Fibroblast of skin of left quadriceps (primary cell): ENCODE data around the gene TBC1D5.
"Not testable (repeated sequence)": the region's sequence is repeated elsewhere in the genome, so short reads cannot be mapped to it uniquely, and the experiment has no call there.

Experiments used
- DNase-seq, 2 experiments: peaks; one replicate each; pipeline ENCODE4 v3.0.0-alpha.2; 2013; ENCODE audit warnings: low read depth in 2 of 2

The TBC1D5 gene

GRCh38 chr3:17709236-17709810 is 33.1 kb downstream of the TBC1D5 start:
- DNase-seq = no peak

DNA sequence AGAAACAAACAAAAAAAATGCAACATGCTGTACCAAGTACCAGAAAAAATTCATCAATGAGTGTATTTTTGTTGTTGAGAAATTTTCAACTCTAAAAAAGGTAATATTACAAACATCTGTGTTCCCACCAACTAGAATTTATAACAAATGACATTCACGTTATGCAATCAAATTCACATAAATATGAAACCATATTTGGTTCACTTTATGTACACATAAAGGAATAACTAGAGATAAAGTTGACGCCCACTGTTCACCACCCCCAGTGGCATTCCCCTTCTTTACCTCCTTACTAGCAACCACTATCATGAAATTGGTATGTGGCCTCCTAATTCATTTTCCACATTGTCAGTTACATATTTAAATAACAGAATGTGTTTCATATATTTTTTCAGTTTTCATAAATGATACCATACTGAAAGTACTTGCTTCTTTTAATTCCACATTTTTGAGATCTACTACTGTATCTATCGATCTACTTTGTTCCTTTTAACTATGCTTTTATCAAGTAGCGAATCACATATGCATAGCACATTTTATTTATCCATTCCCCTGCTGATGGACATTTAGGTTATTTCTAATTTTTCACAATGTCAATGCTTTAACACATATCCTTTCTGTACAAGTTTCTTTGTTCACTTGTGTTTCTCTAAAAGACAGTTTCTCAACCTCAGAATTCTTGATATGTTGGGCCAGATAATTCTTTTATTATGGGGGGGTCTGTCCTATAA is 34.5 kb downstream of the TBC1D5 start:
- DNase-seq = peak in 1 of 2 experiments; percentile 14

GRCh38 chr3:17705991-17706390 is 36.4 kb downstream of the TBC1D5 start:
- not testable (repeated sequence) for DNase-seq

- not testable (repeated sequence) for DNase-seq
Measured at GRCh38 chr3:17699815-17700214, 42.6 kb downstream of the TBC1D5 start.

DNA sequence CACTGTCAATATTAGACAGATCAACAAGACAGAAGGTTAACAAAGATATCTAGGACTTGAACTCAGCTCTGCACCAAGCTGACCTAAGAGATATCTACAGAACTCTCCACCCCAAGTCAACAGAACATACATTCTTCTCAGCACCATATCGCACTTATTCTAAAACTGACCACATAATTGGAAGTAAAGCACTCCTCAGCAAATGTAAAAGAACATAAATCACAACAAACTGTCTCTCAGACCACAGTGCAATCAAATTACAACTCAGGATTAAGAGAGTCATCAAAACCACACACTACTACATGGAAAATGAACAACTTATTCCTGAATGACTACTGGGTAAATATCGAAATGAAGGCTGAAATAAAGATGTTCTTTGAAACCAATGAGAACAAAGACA is 46.8 kb downstream of the TBC1D5 start:
- DNase-seq = not testable (repeated sequence)

GRCh38 chr3:17693670-17693999 is 48.8 kb downstream of the TBC1D5 start:
- DNase-seq = not testable (repeated sequence)

- DNase-seq = not testable (repeated sequence)
Measured at GRCh38 chr3:17692846-17693669, 49.4 kb downstream of the TBC1D5 start.

- no peak for DNase-seq
Measured at GRCh38 chr3:17687566-17687965, 54.9 kb downstream of the TBC1D5 start.

DNA sequence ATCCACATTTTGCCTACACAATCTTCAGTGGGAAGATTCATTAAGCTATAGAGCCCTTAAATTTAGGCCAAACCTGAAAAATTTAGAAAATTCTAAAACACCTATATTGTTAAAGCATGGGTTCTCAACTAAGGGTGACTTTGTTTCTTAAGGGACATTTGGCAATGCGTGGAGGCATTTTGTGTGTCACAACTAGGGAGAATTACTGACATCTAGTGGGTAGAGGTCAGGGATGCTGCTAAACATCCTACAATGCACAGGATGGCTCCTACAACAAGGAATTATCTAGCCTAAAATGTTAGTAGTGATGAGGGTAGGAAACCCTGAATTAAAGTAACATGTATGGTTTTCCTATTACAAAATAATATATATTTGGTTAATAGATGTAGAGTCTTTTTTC is 55.8 kb downstream of the TBC1D5 start:
- DNase-seq = no peak

- DNase-seq = no peak
Measured at GRCh38 chr3:17683542-17684207, 58.8 kb downstream of the TBC1D5 start.

DNA sequence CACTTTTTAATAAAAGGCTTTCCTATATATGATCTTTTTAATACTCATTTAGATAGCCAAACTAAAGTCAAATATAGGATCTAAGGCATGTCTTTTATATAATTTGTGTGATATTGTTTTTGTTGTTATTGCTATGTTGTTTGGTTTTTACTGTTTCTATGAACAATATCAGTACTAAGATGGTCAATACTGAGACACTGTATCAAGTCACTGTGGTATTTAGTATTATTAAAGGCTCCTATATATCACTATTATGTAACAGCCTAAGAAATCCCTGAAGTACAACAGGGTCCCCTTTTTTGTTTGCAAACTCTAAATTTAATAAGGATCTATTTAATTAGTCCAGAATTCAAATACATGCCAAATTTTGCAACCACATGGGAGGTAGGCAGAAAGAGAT is 61.9 kb downstream of the TBC1D5 start:
- DNase-seq = no peak

- DNase-seq = peak; percentile 13 to 18
Measured at GRCh38 chr3:17678116-17678741, 64.2 kb downstream of the TBC1D5 start.

GRCh38 chr3:17674082-17674686 is 68.2 kb downstream of the TBC1D5 start:
- no peak for DNase-seq

DNA sequence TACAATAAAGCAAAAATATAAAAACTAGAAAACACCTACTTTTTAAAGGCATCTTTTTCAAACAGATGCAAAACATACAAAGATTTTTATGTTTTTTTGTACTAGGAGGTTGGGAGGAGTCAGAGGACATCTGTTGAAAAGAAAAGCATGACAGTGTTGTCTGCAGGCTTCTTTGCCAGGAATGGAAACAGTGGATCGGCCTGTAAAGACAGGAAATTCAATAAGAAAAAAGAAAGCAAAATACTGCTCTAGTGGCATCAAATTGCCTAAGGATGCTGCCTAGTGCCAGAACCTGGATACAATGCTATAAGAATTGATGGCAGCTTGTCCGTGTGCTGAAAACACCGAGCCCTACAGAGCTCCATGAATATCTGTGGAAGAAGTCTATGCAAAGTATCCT is 69.9 kb downstream of the TBC1D5 start:
- DNase-seq = no peak

- DNase-seq = no peak
Measured at GRCh38 chr3:17670749-17671148, 71.7 kb downstream of the TBC1D5 start.

GRCh38 chr3:17664923-17665322 is 77.5 kb downstream of the TBC1D5 start:
- no peak for DNase-seq

GRCh38 chr3:17656264-17656663 is 86.2 kb downstream of the TBC1D5 start:
- DNase-seq = no peak

- DNase-seq = no peak
Measured at GRCh38 chr3:17655743-17656142, 86.7 kb downstream of the TBC1D5 start.

- not testable (repeated sequence) for DNase-seq
Measured at GRCh38 chr3:17649748-17650147, 92.7 kb downstream of the TBC1D5 start.

DNA sequence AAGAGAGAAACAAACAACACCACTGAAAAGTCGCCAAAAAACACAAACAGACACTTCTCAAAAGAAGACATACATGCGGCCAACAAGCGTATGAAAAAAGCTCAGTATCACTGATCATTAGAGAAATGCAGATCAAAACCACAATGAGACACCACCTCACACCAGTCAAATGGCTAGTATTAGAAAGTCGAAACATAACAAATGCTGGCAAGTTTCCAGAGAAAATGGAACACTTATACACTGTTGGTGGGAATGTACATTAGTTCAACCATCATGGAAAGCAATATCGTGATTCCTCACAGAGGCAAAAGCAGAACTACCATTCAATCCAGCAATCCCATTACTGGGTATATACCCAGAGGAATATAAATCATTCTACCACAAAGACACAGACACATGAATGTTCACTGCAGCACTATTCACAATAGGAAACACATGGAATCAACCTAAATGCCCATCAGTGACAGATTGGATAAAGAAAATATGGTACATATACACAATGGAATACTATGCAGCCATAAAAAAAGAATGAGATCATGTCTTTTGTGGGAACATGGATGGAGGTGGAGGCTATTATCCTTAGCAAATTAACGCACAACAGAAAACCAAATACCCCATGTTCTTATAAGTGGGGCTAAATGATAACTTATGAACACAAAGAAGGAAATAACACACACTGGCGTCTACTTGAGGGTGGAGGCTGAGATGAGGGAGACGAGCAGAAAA is 93.6 kb downstream of the TBC1D5 start:
- not testable (repeated sequence) for DNase-seq
